Activated CD8-positive, alpha-beta memory T cell treated with anti-CD3 and anti-CD28 coated beads for 1 hour (primary cell): ENCODE measurements around the gene OR2L2.
"Not testable (repeated sequence)": the region's sequence is repeated elsewhere in the genome, so short reads cannot be mapped to it uniquely, and the experiment has no call there.

Experiments used
- DNase-seq, 2 donors: peaks; one replicate each; pipeline ENCODE4 v3.0.0-alpha.2; 2020; ENCODE audit warnings: low read depth in 1 of 2; ENCODE audit errors: extremely low read depth in 1 of 2

The OR2L2 gene, protein sequence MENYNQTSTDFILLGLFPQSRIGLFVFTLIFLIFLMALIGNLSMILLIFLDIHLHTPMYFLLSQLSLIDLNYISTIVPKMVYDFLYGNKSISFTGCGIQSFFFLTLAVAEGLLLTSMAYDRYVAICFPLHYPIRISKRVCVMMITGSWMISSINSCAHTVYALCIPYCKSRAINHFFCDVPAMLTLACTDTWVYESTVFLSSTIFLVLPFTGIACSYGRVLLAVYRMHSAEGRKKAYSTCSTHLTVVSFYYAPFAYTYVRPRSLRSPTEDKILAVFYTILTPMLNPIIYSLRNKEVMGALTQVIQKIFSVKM

DNA sequence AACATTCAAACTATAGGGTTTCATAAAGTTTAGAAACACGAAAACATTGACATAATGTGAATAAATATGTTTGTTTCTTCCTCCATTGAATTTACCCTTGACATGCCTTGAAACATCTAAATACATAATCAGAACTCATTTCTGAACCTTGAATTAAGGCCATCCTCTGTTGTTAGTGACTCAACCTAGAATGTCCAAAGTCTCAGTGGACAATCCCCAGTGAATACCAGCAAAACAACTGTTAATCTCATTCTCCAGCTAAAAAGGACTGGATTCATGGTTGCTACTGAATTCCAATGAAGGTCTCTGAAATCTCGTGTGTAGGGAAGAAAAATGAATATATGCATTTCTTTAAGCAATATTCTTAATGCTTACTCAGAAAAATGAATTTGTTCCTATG is at the start of gene OR2L2:
Gene OR2L2 (plus strand): TSS at position 301 of the 400 bp plus-strand sequence. CDS start 8,198 bp downstream, outside the sequence.
- no peak for DNase-seq

DNA sequence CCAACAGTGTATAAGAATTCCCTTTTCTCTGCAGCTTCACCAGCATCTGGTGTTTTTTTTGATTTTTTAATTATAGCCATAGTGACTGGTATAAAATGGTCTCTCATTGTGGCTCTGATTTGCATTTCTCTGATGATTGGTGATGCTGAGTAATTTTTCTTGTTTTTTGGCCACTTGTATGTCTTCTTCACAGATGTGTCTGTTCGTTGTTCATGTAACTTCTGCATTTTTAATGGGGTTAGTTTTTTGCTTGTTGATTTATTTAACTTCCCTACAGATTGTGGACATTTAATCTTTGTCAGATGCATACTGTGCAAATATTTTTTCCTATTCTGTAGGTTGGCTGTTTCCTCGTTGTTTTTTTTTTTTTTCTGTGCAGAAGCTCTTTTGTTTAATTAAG is 36.9 kb upstream of the OR2L2 start:
- DNase-seq, result no peak

DNA sequence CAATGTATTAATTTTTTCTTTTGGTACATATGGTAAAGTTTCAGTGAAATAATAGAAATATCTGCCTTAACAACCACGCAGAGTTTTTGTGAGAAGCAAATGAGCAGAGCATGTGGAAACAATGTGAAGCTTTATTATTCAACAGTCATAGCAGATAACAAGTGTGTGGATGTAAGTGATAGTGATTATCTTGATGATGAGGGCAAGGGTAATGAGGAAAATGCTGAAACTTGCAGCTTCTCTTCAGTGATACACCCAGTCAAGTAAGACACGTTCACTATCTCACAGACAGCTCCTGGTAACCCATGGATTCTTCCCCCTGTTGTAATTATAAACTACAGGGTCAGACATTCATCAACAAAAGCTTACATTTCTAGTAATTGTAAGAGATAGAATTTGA is 31.1 kb upstream of the OR2L2 start:
- DNase-seq, result no peak

DNA sequence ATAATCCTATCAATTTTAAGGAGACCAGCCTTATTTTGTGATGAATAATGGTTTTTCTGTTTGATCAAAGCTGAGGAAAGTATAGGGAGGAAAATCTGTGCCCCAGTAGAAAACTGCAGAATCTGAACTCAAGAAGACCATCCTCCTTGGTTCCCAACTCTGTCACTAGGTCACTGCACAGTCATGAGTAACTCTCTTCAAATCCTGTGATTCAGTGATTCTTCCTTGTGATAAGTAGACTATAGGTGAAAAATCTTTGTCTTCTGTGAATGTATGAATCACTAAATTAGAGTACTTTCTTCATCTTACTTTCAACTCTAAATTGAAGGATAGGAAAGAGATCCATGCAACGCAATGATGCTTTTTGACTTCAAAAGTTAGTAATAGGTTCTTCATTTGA is 29.7 kb upstream of the OR2L2 start:
- no peak for DNase-seq

DNA sequence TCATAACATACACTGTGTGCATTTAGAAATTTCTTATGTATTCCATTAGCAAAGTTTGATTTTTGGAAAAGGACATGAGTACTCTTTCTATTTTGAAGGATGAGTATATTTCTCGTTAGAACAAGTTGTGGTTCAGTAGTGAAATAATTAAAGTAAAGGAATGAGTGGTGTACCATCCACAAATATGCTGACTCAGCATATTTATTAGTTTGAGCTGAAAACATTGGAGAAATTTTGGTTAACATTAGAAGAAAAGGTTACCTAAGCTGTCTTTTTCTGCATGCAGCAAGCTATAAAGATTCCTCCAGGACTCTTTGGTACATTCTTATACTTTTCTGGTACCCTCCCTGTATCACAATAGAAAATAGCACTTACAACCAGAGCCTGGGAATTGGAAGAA is 22.1 kb upstream of the OR2L2 start:
- DNase-seq, result no peak

DNA sequence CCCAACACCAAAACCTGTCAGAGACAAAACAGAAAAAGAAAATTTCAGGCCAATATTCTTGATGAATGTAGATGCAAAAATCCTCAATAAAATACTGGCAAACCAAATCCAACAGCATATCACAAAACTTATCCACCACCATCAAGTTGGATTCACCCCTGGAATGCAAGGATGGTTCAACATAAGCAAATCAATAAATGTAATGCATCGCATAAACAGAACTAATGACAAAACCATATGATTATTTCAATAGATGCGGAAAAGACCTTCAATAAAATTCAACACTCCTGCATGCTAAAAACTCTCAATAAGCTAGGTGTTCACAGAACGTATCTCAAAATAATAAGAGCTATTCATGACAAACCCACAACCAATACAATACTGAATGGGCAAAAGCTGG is 20.2 kb upstream of the OR2L2 start:
- DNase-seq, result no peak

DNA sequence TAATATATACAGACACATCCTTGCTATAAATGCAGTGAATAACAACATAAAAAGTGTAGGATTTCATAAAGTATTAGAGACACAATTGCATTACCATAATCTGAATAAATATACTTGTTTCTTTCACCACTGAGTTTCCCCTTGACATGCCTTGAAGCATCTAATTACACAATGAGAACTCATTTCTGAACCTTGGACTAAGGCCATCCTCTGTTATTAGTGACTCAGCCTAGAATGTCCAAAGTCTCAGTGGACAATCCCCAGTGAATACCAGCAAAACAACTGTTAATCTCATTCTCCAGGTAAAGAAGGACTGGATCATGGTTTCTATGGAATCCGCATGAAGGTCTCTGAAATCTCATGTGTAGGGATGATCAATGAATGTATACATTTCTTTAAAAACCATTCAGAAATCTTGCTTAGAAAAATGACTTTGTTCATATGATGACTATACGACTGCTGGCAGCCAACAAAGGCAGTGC is 16.6 kb upstream of the OR2L2 start, which contains the start of gene OR2L5:
Gene OR2L5 (plus strand): TSS at position 432 of the 482 bp plus-strand sequence. CDS start 8,288 bp downstream, outside the sequence.
- no peak for DNase-seq

DNA sequence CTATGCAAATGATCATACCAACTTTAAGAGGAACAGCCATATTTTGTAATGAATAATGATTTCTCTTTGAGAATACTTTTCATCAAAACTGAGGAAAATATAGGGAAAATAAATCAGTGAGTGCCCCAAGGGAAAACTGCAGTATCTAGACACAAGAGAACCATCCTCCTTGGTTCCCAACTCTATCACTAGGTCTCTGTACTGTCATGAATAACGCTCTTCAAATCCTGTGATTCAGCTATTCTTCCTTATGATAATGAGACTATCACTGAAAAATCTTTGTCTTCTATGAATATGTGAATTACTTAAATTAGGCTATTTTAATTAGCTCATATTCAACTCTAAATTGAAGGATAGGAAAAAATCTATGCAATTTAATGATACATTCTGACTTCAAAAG is 14.1 kb upstream of the OR2L2 start:
- DNase-seq, result no peak

DNA sequence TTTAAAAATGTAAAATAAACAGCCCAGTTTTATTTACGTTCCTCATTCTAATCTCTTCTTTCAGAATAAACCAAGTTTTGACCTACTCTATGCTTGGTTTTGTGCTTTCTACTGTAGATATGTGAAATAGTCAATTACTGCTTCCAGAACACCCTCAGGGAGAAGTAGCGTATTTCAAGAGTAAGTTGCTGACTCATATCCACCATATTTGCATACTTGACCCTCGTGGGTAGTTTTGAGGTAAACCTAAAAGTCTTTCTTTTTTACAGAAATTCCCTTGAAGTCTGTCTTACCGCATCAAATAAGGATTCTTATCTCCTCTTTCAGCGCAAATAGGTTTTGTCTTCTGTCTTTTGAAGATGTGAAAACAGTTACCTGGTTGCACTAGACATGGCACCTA is 15.3 kb downstream of the OR2L2 start:
- no peak for DNase-seq

DNA sequence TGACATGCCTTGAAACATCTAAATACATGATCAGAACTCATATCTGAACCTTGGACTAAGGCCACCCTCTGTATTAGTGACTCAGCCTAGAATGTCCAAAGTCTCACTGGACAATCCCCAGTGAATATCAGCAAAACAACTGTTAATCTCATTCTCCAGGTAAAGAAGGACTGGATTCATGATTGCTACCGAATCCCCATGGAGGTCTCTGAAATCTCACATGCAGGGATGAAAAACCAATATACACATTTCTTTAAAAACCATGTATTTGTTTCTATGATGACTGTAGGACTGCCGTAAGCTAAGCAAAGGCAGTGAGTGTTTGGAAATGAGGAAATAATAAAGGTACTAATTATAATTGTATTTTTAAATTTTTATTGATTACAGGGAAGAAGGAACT is 16.7 kb downstream of the OR2L2 start, which contains the start of gene OR2L3:
Gene OR2L3 (plus strand): TSS at position 301 of the 400 bp plus-strand sequence. CDS start 13,846 bp downstream, outside the sequence.
- DNase-seq, result no peak

DNA sequence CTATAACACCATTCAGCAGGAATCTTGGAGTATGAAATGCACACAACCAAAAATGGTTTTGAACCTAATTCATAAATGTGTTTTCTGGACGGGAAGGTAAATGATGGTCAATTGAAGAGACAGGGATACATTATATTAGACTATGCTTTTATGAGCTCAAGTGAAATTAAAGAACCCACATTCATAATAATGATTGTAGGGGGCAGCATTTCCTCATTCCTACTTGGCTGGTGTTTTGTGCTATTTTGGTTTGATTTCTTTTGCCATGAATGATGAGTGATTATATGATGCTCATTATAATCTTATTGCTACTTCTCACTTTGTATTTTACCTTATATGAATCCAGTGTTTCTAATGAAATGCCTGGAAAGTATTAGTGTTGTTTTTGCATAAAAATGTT is 17.1 kb downstream of the OR2L2 start:
- no peak for DNase-seq

DNA sequence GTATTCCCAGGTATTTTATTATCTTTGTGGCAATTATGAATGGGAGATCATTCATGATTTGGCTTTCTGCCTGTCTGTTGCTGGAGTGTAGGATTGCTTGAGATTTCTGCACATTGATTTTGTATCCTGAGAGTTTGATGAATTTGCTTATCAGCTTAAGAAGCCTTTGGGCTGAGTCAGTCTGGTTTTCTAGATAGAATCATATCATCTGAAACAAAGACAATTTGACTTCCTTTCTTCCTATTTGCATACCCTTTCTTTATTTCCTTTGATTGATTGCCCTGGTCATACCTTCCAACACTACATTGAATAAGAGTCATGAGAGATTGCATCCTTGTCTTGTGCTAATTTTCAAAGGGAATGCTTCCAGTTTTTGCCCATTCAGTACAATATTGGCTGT is 24.8 kb downstream of the OR2L2 start:
- no peak for DNase-seq

DNA sequence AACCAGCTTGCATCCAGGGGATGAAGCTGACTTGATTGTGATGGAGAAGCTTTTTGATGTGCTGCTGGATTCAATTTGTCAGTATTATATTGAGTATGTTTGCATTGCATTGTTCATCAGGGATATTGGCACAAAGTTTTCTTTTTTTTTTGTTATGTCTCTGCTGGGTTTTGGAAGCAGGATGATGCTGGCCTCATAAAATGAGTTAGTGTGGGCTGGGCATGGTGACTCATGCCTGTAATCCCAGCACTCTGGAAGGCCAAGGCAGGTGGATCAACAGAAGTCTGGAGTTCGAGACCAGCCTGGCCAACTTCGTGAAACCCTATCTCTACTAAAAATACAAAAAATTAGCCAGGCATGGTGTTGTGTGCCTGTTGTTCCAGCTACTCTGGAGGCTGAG is 25.4 kb downstream of the OR2L2 start:
- no peak for DNase-seq

DNA sequence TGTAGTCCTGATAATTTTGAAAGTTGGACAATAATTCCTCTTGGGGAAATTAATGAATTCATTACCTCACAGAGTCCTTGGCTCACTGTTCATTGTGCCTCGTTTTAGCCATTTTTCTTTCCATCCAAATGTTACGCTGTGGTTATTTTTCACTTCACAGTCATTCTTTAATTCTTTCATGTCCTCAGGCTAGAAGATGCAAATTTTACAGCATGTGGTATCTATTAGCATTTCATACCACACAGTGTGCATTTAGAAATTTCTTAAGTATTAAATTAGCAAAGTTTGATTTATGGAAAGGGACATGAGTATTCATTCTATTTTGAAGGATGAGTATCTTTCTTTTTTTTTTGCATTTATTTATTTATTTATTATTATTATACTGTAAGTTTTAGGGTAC is 35.2 kb downstream of the OR2L2 start:
- no peak for DNase-seq

DNA sequence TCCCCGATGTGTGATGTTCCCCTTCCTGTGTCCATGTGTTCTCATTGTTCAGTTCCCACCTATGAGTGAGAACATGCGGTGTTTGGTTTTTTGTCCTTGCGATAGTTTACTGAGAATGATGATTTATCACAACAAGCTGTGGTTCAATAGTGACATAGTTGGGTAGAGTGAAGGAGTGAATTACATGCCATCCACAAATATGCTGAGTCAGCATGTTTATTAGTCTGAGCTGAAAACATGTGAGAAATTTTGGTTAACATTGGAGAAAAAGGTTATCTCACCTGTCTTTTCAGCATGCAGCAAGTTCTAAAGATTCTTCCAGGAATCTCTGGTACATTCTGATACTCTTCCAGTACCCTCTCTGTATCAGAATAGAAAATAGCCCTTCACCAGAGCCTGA is 35.7 kb downstream of the OR2L2 start:
- DNase-seq, result no peak

DNA sequence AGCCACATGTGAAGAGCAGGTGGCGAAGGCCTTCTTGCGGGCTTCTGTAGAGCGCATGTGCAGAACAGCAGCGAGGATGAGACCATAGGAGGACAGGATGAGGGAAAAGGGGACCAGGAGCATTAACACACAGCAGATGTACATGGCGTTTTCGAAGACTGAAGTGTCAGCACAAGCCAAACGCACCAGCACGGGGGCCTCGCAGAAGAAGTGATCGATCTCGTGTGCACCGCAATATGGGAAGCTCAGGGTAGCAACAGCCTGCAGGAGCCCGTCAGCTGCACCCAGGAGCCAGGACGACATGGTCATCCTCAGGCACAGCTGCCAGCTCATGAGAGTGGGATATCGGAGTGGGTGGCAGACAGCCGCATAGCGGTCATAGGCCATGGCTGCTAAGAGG is 54.0 kb downstream of the OR2L2 start:
- DNase-seq, result not testable (repeated sequence)
